Cardiac muscle cell (in vitro differentiated cells and primary cell): ENCODE results near the gene NR2C2AP. TPM values are rescaled to one million over a fixed set of nuclear protein-coding genes. Genes with fewer than 3 reads are reported as not detected.

ENCODE experiments used
- DNase-seq, 2 donors: peaks; one replicate each; pipeline versions ENCODE4 v3.0.0 to v3.0.0-alpha.2; 2010 to 2017; ENCODE audit warnings: low read depth in 1 of 2, low spot score in 1 of 2
- H3K27ac ChIP-seq: fragments of 200-600 bp; sonication (generic); 2 replicates; pipeline ENCODE4 v1.5.1; 2016
- H3K27me3 ChIP-seq: fragments of 200-600 bp; sonication (generic); 2 replicates; pipeline ENCODE4 v1.6.0; 2016; ENCODE audit warnings: control low read depth
- H3K36me3 ChIP-seq: fragments of 200-600 bp; sonication (generic); 2 replicates; pipeline ENCODE4 v1.5.1; 2016; ENCODE audit warnings: control low read depth
- H3K4me1 ChIP-seq: fragments of 200-600 bp; sonication (generic); 2 replicates; pipeline ENCODE4 v1.8.1; 2017; ENCODE audit warnings: low read depth, mild to moderate bottlenecking, mixed run types
- H3K4me3 ChIP-seq: fragments of 200-600 bp; sonication (generic); 2 replicates; pipeline ENCODE4 v1.5.1; 2016; ENCODE audit warnings: mild to moderate bottlenecking
- H3K9me3 ChIP-seq: fragments of 200-600 bp; sonication (generic); 2 replicates; pipeline ENCODE4 v1.5.1; 2017; ENCODE audit warnings: low read depth, mild to moderate bottlenecking, control low read depth
- CTCF ChIP-seq: IDR thresholded peaks from 2 replicates; pipeline ENCODE4 v1.5.1; 2012; ENCODE audit warnings: low read depth, mild to moderate bottlenecking, low read length
- polyA plus RNA-seq: library from polyadenylated mRNA; unstranded; fragments of >200 nt; fragmentation: Nextera tagmentation; extraction: Ambion mirVana; gene quantifications from 2 replicates; pipeline ENCODE4 v1.2.1, GENCODE V29; 2016
- total RNA-seq: library from RNA; depleted of rRNA; stranded (reverse); fragments of >200 nt; gene quantifications from 2 replicates; pipeline ENCODE4 v1.2.3, GENCODE V29; 2016

NR2C2AP gene
- total and polyA plus RNA-seq, 2 experiments from 2014 or later, result 6.4 to 10.0 TPM

GRCh38 chr19:19214159-19214490 lies 10.9 kb upstream of the NR2C2AP start:
- peaks cover 54% of the 10 kb centered on the region for H3K27me3 ChIP-seq
- DNase-seq, result no peak

DNA sequence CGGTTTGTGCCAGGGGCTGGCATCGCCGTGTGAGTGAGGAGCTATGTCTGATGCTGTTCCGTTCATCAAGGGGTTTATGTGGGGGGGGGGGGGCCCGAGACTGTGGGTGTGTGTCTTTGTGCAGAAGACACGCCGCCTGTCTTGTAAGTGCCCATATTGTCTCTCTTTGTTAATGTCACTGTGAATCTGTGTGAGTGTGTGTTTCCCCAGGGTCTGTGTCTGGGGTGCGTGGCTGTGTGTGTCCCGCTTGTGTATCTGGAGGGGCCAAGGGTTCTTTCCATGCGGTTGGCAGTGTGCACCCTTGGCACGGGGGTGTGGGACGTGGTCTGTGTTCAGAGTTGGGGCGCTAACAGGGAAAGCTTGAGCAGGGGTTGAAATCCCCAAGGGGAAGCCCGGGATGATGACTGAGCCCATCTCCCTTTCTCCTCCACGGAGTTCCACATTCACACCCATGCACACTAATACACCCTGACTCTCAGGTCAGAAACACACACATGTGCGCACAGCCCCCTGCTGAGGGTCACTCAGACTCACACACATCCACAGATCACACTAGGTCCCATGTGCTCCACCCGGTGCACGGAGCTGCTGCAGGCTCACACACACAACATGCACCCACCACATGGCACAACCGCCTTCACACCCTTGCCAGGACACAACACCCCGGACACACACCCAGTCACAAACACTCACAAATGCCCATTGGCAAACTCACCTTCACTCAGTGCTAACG lies 10.4 kb upstream of the NR2C2AP start:
- Histone ChIP-seq H3K4me3 (no peak overlapping the region), H3K36me3 (no peaks in the 10 kb centered on the region), H3K27me3 (peaks cover 54% of the 10 kb centered on the region), H3K4me1 (no peaks in the 10 kb centered on the region), H3K27ac (no peak overlapping the region), H3K9me3 (no peaks in the 10 kb centered on the region)
- no peak for DNase-seq
- TF ChIP-seq CTCF, result no peak

More at GRCh38 chr19:19214159-19214490, 10.9 kb upstream of the NR2C2AP start:
- TF ChIP-seq CTCF, result no peak
- no peak overlapping the region for H3K27ac ChIP-seq
- no peaks in the 10 kb centered on the region for H3K36me3 ChIP-seq
- no peak overlapping the region for H3K4me3 ChIP-seq
- no peaks in the 10 kb centered on the region for H3K9me3 ChIP-seq
- no peaks in the 10 kb centered on the region for H3K4me1 ChIP-seq

- no peak for TF ChIP-seq CTCF
- Histone ChIP-seq H3K27me3 (peaks cover 54% of the 10 kb centered on the region), H3K27ac (no peak overlapping the region), H3K36me3 (no peaks in the 10 kb centered on the region), H3K4me3 (no peak overlapping the region), H3K4me1 (peaks cover 6% of the 10 kb centered on the region), H3K9me3 (no peaks in the 10 kb centered on the region)
- DNase-seq, result no peak
Measured at GRCh38 chr19:19212916-19213315, 9.7 kb upstream of the NR2C2AP start.

GRCh38 chr19:19211499-19212420 lies 8.5 kb upstream of the NR2C2AP start, which contains the start of gene NCAN:
Gene NCAN (plus strand): TSS chr19:19211958. CDS start chr19:19216954, 4,996 bp downstream.
- peak in 1 of 2 donors; percentile 65 for DNase-seq

More at GRCh38 chr19:19211499-19212420, 8.5 kb upstream of the NR2C2AP start, which contains the start of gene NCAN:
- H3K4me1 ChIP-seq, result peaks cover 8% of the 10 kb centered on the region
- no peaks in the 10 kb centered on the region for H3K9me3 ChIP-seq
- H3K27me3 ChIP-seq, result peaks cover 54% of the 10 kb centered on the region
- H3K4me3 ChIP-seq, result no peak within 1 kb of the TSS
- no peak for TF ChIP-seq CTCF
- H3K36me3 ChIP-seq, result no peaks in the 10 kb centered on the region
- no peak within 1 kb of the TSS for H3K27ac ChIP-seq
